Measurements from ENCODE around the gene HRAS. TPM values are rescaled to one million over a fixed set of nuclear protein-coding genes. Genes with fewer than 3 reads are reported as not detected.
A peak's percentile ranks its signal among the peaks of the same experiment; 100 is the strongest.
"Not testable (repeated sequence)": the region's sequence is repeated elsewhere in the genome, so short reads cannot be mapped to it uniquely, and the experiment has no call there.

The HRAS gene
- total RNA-seq, 2 donors from 2014 or later = 28.8 to 40.1 TPM

DNA sequence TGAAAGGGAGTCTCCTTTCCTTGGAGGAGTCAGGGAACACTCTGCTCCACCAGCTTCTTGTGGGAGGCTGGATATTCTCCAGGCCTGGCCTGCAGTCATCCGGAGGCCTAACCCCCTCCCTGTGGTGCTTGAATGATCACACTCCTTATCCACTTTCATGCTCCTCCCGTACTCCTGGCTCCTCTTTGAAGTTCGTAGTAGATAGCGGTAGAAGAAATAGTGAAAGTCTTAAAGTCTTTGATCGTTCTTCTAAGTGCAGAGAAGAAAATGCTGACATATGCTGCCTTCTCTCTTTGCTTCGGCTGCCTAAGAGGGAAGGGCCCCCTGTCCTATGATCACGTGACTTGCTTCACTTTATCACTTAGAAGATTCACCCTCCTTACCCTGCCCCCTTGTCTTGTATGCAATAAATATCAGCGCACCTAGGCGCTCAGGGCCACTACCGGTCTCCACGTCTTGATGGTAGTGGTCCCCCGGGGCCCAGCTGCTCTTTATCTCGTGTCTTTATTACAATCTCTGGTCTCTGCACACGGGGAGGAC is 38.7 kb upstream of the HRAS start:
- not testable (repeated sequence) for H3K27ac Mint-ChIP-seq; DNase-seq; ATAC-seq (replicated peaks in 1 of 2); H3K9me3 Mint-ChIP-seq; H3K36me3 Mint-ChIP-seq (ENCODE audit: insufficient read depth in 2 of 2)
- H3K27me3 Mint-ChIP-seq (ENCODE audit: low read depth) = peaks cover 13% of the 10 kb centered on the region
- H3K4me3 Mint-ChIP-seq = peak overlapping the region; percentile 87 to 91
- H3K4me1 Mint-ChIP-seq (ENCODE audit: low read depth) = peaks cover 34% of the 10 kb centered on the region

DNA sequence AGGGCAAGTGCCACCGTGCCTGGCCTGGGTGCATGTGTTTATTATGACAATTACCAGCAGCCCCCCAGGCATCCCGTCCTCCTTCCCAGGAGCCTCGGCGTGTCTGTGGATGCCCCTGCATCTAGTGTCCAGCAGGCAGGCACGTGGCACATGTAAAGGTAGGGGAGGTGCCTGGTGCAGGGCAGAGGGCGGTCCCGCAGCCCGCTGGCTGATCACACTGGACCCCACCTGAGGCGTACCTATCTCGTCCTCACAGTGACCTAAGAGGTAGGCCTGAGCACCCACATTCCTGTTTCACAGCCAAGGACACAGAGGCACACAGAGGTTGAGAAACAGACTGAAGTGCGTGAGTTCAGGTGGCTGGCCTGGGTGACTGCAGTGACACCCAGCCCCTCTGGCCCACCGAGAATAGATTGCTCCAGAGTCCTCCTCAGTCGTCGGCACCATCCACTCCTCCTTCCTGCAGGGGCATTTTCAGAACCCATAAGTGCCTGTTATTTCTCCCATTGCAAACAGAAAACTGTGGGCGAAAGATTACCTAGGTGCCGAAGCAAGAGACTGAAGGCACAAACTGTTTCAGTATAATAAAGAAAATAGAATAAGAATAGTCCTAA is 37.9 kb upstream of the HRAS start:
- H3K4me1 Mint-ChIP-seq (ENCODE audit: low read depth) = peaks cover 25% of the 10 kb centered on the region
- peaks cover 0 to 3% of the 10 kb centered on the region in 2 donors for H3K36me3 Mint-ChIP-seq (ENCODE audit: insufficient read depth in 2 of 2)
- no peak overlapping the region for H3K27ac Mint-ChIP-seq
- no peaks in the 10 kb centered on the region for H3K9me3 Mint-ChIP-seq
- peaks cover 13% of the 10 kb centered on the region for H3K27me3 Mint-ChIP-seq (ENCODE audit: low read depth)
- no peak overlapping the region for H3K4me3 Mint-ChIP-seq
- DNase-seq = no peak
- ATAC-seq (replicated peaks in 1 of 2) = no peak

DNA sequence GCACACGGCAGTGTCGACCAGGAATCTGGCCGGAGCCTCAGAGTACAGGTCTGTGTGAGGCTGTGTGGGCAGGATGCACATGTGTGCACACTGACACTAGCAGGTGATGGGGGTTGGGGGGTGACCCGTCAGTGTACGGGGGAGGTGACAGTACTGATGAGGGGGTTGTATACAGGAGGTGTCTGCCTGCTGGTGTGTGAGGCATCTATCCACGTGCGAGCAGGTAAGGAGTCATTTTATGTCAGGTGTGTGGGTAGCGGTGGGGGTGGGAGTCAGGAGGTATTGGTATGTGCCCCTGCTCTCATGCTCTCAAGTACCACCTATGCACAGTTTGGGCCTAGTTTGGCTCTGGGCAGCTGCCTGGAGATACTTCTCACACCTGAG is 36.4 kb upstream of the HRAS start:
- Mint-ChIP-seq H3K4me3 (no peak overlapping the region), H3K4me1 (ENCODE audit: low read depth) (peaks cover 14% of the 10 kb centered on the region), H3K9me3 (no peaks in the 10 kb centered on the region), H3K27ac (no peak overlapping the region), H3K27me3 (ENCODE audit: low read depth) (peaks cover 13% of the 10 kb centered on the region), H3K36me3 (ENCODE audit: insufficient read depth in 2 of 2) (no peaks in the 10 kb centered on the region)
- DNase-seq (no peak), ATAC-seq (replicated peaks in 1 of 2) (no peak)

DNA sequence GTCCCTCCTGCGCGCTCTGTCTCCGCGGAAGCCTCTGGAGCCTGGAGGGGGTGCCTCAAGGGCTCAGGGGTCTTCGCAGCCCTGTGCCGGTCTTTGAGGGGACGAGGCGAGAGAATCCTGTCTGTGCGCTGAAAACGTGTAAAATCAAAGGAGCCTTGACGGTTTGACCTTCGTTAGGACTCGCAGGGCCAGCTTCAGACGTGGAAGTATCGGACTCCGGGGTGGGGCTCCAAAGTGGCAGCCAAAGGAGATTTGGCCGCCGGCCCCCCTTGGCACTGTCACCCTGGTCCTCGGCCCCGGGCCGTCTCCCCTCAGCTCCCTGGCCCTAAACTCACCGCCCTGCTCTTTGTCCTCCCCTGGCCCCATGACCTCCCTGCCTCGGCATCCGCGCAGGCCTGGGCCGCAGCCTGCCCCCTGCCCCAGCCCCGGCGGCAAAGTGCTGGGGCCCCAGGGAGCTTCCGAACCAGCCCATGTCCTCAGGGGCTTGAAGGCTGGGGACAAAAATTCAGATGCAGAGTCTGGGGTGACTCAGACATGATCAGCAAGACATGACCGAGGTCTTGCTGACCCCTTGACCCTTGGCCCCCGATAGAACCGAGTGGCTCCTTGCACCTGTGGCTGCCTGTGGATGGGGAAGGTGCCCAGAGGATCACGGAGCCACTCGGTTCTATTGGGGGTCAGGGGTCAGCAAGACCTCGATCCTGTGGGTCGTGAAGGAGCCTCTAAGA is 33.9 kb upstream of the HRAS start:
- no peak for DNase-seq
- H3K36me3 Mint-ChIP-seq (ENCODE audit: insufficient read depth in 2 of 2) = no peaks in the 10 kb centered on the region

DNA sequence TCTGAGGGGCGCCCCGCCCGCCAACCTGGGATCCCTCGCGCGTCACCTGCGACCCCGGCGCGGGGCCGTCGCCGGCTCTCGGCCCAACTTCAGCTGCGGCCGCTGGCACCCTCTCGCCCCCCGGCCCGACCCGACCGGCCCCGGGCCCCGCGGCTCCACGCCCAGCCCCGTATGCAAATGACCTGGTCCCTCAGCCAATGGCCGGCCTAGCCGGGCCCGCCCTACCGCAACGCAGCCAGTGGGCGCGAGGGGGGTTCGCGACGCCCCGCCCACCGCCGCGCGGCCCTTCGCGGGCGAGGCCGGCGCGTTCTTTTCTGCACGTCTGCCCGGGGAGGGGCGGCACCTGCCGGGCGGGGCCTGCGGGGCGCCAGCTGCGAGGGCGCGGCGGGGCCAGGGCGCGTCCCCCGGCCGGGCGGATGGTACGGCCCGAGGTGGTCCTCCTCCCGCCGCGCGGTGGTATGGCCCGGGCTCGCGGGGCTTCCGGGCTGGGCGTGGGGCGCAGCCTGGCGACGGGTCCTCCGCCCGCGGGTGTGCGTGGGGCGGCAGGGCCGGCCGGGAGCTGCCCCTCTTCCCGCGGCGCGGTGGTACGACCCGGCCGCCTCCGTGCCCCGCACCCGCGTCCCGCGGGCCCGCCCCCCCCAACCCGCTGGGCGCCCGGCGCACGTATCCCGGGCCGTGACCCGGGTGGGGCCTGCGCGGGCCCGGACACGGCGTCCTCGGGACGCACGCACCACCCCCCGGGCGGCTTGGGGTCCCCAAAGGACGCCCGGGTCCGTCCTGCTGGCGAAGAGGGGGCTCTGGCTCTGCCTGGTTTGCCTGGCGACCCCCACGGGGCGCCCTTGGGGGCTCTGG is 33.2 kb upstream of the HRAS start:
- Mint-ChIP-seq H3K36me3 (ENCODE audit: insufficient read depth in 2 of 2) (no peaks in the 10 kb centered on the region), H3K9me3 (no peaks in the 10 kb centered on the region)

More for the DNA sequence above, 33.9 kb upstream of the HRAS start:
- peak overlapping the region; percentile 87 to 90 for H3K4me3 Mint-ChIP-seq
- H3K9me3 Mint-ChIP-seq = no peaks in the 10 kb centered on the region
- peaks cover 3% of the 10 kb centered on the region for H3K27me3 Mint-ChIP-seq (ENCODE audit: low read depth)
- H3K27ac Mint-ChIP-seq = no peak overlapping the region
- no peak for ATAC-seq (replicated peaks in 1 of 2)
- H3K4me1 Mint-ChIP-seq (ENCODE audit: low read depth) = peaks cover 5% of the 10 kb centered on the region

DNA sequence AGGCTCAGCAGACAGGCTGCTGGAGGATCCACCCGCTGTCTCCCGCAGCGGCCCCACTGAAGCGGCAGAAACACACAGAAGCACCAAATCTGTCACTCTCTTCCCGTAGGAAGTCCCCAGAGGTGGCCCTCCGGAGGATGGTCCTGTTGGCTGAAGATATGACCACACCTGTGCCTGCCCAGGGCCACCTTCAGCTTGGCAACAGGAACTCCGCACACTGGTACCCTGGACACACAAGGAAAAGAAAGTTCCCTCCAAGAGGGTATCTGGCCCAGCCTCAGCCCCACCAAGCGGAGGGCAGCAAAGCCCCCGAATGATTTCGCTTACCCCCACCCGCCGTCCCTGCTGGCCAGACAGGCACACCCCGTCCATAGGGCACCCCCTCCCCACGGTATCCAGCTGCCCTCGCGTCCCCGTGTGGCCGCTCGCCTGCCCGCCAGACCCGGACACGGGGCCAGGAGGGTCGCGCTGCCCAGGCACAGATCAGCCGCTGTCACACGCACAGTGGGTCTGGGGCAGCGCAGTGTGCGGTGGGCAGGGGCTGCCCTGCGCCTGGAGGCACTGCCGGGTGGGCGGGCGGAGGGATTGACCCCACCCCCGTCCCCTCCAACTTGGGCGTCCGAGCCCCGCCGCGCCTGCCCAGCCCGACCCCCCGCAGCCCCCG is 32.4 kb upstream of the HRAS start:
- Mint-ChIP-seq H3K27me3 (ENCODE audit: low read depth) (no peaks in the 10 kb centered on the region), H3K4me1 (ENCODE audit: low read depth) (no peaks in the 10 kb centered on the region), H3K4me3 (peak overlapping the region; percentile 77 to 78), H3K36me3 (ENCODE audit: insufficient read depth in 2 of 2) (no peaks in the 10 kb centered on the region), H3K27ac (no peak overlapping the region), H3K9me3 (no peaks in the 10 kb centered on the region)
- ATAC-seq (replicated peaks in 1 of 2) (no peak), DNase-seq (no peak)

More for the DNA sequence above, 33.2 kb upstream of the HRAS start:
- ATAC-seq (replicated peaks in 1 of 2) (peak; percentile 93 to 94), DNase-seq (peak; percentile 95 to 98)
- Mint-ChIP-seq H3K27me3 (ENCODE audit: low read depth) (no peaks in the 10 kb centered on the region), H3K27ac (no peak overlapping the region), H3K4me1 (ENCODE audit: low read depth) (no peaks in the 10 kb centered on the region), H3K4me3 (peak overlapping the region; percentile 87 to 90)

DNA sequence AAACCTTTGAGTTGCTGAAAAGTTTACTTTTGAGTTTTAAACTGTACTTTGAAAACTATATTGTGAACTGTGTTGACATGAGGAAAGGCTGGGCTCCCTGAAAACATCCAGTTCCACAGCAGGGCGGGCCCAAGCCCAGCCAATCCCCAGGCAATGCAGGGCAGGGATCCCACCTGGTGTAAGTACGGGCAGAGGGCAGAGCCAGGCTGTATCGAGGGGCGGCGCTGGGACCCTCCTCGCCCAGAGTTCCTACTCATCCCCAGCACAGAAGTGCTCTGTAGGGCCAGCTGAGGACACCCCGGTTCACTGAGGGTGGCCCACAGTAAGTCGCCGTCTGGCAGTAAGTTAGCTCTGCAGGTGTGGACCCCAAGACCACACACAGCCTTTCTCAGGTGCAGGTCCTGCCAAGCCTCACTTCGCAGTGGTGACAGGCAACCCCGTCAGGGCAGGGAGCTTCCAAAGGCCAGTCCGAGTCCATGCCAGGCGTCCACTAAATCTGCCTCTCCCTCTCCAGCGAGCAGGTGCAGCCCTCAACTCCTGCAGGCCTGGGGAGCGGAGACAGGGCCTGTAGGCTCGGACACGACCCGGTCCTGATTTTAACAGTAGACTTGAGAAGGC is 31.7 kb upstream of the HRAS start:
- Mint-ChIP-seq H3K27ac (no peak overlapping the region), H3K9me3 (no peaks in the 10 kb centered on the region), H3K36me3 (ENCODE audit: insufficient read depth in 2 of 2) (no peaks in the 10 kb centered on the region), H3K4me1 (ENCODE audit: low read depth) (no peaks in the 10 kb centered on the region), H3K27me3 (ENCODE audit: low read depth) (no peaks in the 10 kb centered on the region), H3K4me3 (peak overlapping the region; percentile 77 to 78)
- no peak for ATAC-seq (replicated peaks in 1 of 2)
- no peak for DNase-seq

DNA sequence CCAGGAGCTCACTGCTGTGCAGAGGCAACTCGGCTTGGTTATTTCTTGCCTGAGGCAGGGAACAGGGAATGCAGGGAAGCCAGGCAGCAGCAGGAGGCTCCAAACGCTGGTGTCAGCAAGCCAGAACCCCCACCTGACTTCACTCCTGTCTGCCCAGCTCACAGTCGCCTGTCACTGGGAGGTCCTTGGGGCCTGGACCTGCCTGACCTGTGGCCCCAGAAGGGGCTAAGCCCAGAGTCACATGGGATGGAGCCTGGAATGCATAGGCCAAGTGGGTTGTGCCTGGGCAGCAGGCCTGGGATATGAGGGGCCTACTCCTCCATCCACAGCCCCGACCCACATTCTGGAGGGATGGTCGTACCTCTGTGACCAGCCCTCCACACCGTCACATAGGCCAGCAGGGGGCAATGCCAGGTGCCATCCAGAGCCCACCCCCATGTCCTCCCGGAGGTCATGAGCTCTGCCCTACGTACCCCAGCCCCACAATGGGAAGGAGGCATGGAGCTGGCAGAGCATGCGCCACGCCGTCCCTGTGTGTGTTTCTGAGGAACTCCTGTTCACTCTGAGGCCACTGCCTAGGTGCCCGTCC is 30.6 kb upstream of the HRAS start:
- ATAC-seq (replicated peaks in 1 of 2) = no peak
- Mint-ChIP-seq H3K27ac (no peak overlapping the region), H3K4me1 (ENCODE audit: low read depth) (peaks cover 4% of the 10 kb centered on the region), H3K36me3 (ENCODE audit: insufficient read depth in 2 of 2) (no peaks in the 10 kb centered on the region), H3K9me3 (no peaks in the 10 kb centered on the region), H3K27me3 (ENCODE audit: low read depth) (no peaks in the 10 kb centered on the region), H3K4me3 (no peak overlapping the region)
- DNase-seq = no peak

DNA sequence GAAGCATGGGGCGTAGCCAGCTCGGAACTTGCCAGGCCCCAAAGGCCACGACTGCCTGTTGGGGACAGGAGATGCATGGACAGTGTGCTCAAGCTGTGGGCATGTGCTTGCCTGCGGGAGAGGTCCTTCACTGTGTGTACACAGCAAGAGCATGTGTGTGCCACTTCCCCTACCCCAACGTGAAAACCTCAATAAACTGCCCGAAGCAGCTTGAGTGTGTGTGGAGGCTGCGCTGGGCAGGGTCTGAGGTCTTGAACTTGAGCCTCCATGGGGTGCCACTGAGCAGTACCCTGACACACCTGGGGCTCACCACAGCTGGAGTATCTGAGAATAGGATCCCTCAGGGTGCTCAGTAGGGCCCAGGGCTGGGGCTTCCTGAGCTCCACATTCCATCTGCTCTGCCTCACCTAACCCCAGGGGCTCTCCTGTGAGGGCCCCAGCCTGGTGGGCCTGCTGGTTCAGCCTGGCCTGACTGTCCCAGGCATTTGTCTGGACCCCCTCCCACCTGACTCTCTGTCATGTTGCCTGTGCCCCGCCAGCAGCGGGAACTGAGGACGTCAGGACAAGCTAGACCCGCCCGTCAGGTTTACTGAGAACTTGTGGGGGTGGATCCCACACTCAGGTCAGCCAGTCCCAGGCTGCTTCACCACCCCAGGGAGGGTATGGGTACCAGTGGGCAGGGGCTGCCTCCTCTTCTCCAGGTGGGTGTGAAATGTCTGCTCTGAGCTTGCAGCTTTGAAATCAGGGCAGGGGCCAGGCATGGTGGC is 28.6 kb upstream of the HRAS start:
- Mint-ChIP-seq H3K27me3 (ENCODE audit: low read depth) (no peaks in the 10 kb centered on the region), H3K4me1 (ENCODE audit: low read depth) (peaks cover 10% of the 10 kb centered on the region), H3K27ac (no peak overlapping the region), H3K4me3 (no peak overlapping the region), H3K36me3 (ENCODE audit: insufficient read depth in 2 of 2) (no peaks in the 10 kb centered on the region), H3K9me3 (no peaks in the 10 kb centered on the region)
- ATAC-seq (replicated peaks in 1 of 2) (no peak), DNase-seq (no peak)

DNA sequence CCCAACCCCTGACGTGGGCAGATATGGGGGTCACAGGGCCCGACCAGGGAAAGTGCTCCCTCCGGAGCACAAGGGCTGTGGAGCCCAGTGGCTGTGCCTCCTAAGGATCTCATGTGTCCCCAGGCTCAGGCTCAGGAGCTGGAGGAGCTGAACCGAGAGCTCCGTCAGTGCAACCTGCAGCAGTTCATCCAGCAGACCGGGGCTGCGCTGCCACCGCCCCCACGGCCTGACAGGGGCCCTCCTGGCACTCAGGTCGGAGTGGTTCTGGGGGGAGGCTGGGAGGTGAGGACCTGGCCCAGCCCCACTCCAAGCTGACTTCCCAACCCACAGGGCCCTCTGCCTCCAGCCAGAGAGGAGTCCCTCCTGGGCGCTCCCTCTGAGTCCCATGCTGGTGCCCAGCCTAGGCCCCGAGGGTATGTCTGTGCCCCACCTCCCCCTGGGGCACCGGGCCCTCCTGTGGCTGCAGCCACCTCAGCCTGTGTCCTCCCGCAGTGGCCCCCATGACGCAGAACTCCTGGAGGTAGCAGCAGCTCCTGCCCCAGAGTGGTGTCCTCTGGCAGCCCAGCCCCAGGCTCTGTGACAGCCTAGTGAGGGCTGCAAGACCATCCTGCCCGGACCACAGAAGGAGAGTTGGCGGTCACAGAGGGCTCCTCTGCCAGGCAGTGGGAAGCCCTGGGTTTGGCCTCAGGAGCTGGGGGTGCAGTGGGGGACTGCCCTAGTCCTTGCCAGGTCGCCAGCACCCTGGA is 27.9 kb upstream of the HRAS start:
- Mint-ChIP-seq H3K4me1 (ENCODE audit: low read depth) (peaks cover 10% of the 10 kb centered on the region), H3K27me3 (ENCODE audit: low read depth) (no peaks in the 10 kb centered on the region), H3K27ac (no peak overlapping the region), H3K36me3 (ENCODE audit: insufficient read depth in 2 of 2) (no peaks in the 10 kb centered on the region), H3K4me3 (no peak overlapping the region), H3K9me3 (no peaks in the 10 kb centered on the region)
- DNase-seq = no peak
- no peak for ATAC-seq (replicated peaks in 1 of 2)

DNA sequence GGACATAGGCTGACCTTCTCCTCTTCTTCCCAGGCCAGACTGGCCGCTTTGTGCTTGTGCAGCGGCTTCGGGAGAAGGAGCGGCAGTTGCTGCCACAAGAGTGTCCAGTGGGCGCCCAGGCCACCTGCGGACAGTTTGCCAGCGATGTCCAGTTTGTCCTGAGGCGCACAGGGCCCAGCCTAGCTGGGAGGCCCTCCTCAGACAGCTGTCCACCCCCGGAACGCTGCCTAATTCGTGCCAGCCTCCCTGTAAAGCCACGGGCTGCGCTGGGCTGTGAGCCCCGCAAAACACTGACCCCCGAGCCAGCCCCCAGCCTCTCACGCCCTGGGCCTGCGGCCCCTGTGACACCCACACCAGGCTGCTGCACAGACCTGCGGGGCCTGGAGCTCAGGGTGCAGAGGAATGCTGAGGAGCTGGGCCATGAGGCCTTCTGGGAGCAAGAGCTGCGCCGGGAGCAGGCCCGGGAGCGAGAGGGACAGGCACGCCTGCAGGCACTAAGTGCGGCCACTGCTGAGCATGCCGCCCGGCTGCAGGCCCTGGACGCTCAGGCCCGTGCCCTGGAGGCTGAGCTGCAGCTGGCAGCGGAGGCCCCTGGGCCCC is 26.8 kb upstream of the HRAS start:
- DNase-seq (no peak), ATAC-seq (replicated peaks in 1 of 2) (no peak)
- peak overlapping the region; percentile 90 to 96 for H3K4me3 Mint-ChIP-seq
- no peak overlapping the region for H3K27ac Mint-ChIP-seq
- peaks cover 7% of the 10 kb centered on the region for H3K27me3 Mint-ChIP-seq (ENCODE audit: low read depth)
- no peaks in the 10 kb centered on the region for H3K9me3 Mint-ChIP-seq
- peaks cover 10% of the 10 kb centered on the region for H3K4me1 Mint-ChIP-seq (ENCODE audit: low read depth)
- H3K36me3 Mint-ChIP-seq (ENCODE audit: insufficient read depth in 2 of 2) = no peaks in the 10 kb centered on the region
